Neural crest cell (in vitro differentiated cells): ENCODE measurements around the gene LCE2D. TPM values are rescaled to one million over a fixed set of nuclear protein-coding genes. Genes with fewer than 3 reads are reported as not detected.

Experiments
- DNase-seq: peaks from one replicate; pipeline ENCODE4 v3.0.0; 2021; ENCODE audit warnings: low read depth, mixed read lengths, low spot score
- H3K27ac Mint-ChIP-seq: one replicate; pipeline ENCODE4 v1.8.0; 2021; ENCODE audit warnings: mild to moderate bottlenecking, mixed read lengths; ENCODE audit not compliant: unreplicated experiment
- H3K27me3 Mint-ChIP-seq: 2 replicates; pipeline ENCODE4 v1.8.0; 2021; ENCODE audit warnings: low read depth, mild to moderate bottlenecking, mixed read lengths
- H3K36me3 Mint-ChIP-seq: 2 replicates; pipeline ENCODE4 v1.8.0; 2021; ENCODE audit warnings: low read depth, mild to moderate bottlenecking, mixed read lengths
- H3K4me1 Mint-ChIP-seq: 2 replicates; pipeline ENCODE4 v1.8.0; 2021; ENCODE audit warnings: mixed read lengths
- H3K4me3 Mint-ChIP-seq: one replicate; pipeline ENCODE4 v1.8.0; 2021; ENCODE audit warnings: mild to moderate bottlenecking, mixed read lengths
- H3K9me3 Mint-ChIP-seq: 2 replicates; pipeline ENCODE4 v1.8.0; 2021; ENCODE audit warnings: mixed read lengths
- CTCF ChIP-seq: fragments of 200-600 bp; sonication (generic); conservative IDR thresholded peaks from 2 replicates; pipeline ENCODE4 v1.5.0; 2021; ENCODE audit warnings: antibody characterized with exemption, mild to moderate bottlenecking
- total RNA-seq: library from RNA; stranded (reverse); gene quantifications from 2 replicates; pipeline ENCODE4 v1.2.1, GENCODE V29; 2021

LCE2D gene
- total RNA-seq, 1 donor from 2014 or later = not detected

GRCh38 chr1:152626744-152627143 is 36.4 kb upstream of the LCE2D start:
- TF ChIP-seq CTCF = no peak
- Mint-ChIP-seq H3K36me3 (peaks cover 9% of the 10 kb centered on the region), H3K27me3 (no peaks in the 10 kb centered on the region), H3K4me3 (no peak overlapping the region), H3K9me3 (peaks cover 25% of the 10 kb centered on the region), H3K4me1 (no peaks in the 10 kb centered on the region), H3K27ac (no peak overlapping the region)
- DNase-seq = no peak

GRCh38 chr1:152630596-152630995 is 32.6 kb upstream of the LCE2D start:
- Mint-ChIP-seq H3K27me3 (no peaks in the 10 kb centered on the region), H3K27ac (no peak overlapping the region), H3K36me3 (peaks cover 7% of the 10 kb centered on the region), H3K4me3 (no peak overlapping the region), H3K4me1 (no peaks in the 10 kb centered on the region), H3K9me3 (peaks cover 26% of the 10 kb centered on the region)
- no peak for DNase-seq
- TF ChIP-seq CTCF = no peak

GRCh38 chr1:152640351-152640750 is 22.8 kb upstream of the LCE2D start:
- Mint-ChIP-seq H3K9me3 (peaks cover 21% of the 10 kb centered on the region), H3K27me3 (no peaks in the 10 kb centered on the region), H3K27ac (no peak overlapping the region), H3K36me3 (peaks cover 5% of the 10 kb centered on the region), H3K4me3 (no peak overlapping the region), H3K4me1 (no peaks in the 10 kb centered on the region)
- TF ChIP-seq CTCF = no peak
- no peak for DNase-seq

DNA sequence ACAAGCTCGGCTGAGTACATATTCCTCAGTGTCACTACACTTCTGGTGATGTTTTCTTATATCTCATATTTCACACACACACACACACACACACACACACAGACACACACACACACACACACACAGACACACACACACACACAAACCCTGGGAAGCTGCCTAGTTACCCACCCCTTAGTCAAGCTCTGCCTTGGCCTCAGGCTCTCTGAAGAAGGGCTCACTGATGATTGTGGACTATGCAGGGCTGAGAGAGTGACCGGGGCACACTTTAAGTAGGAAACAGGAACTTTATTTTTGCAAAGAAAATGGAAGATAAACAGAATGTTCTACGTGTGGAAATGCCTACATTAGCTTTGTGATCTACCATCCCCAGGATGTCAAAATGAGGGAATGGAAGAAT is 19.2 kb upstream of the LCE2D start:
- Mint-ChIP-seq H3K9me3 (peaks cover 20% of the 10 kb centered on the region), H3K4me3 (no peak overlapping the region), H3K27me3 (no peaks in the 10 kb centered on the region), H3K27ac (no peak overlapping the region), H3K4me1 (no peaks in the 10 kb centered on the region), H3K36me3 (peaks cover 5% of the 10 kb centered on the region)
- no peak for TF ChIP-seq CTCF
- DNase-seq = no peak

GRCh38 chr1:152645146-152645545 is 18.0 kb upstream of the LCE2D start:
- Mint-ChIP-seq H3K27me3 (no peaks in the 10 kb centered on the region), H3K4me1 (no peaks in the 10 kb centered on the region), H3K9me3 (peaks cover 20% of the 10 kb centered on the region), H3K36me3 (peaks cover 5% of the 10 kb centered on the region), H3K4me3 (no peak overlapping the region), H3K27ac (no peak overlapping the region)
- no peak for DNase-seq
- TF ChIP-seq CTCF = no peak

- H3K4me1 Mint-ChIP-seq = no peaks in the 10 kb centered on the region
- peaks cover 5% of the 10 kb centered on the region for H3K36me3 Mint-ChIP-seq
- H3K9me3 Mint-ChIP-seq = peaks cover 17% of the 10 kb centered on the region
- no peak for DNase-seq
- no peak for TF ChIP-seq CTCF
- H3K27ac Mint-ChIP-seq = no peak overlapping the region
- no peak overlapping the region for H3K4me3 Mint-ChIP-seq
- H3K27me3 Mint-ChIP-seq = no peaks in the 10 kb centered on the region
These were observed 16.5 kb upstream of the LCE2D start for GRCh38 chr1:152646656-152647055.
